H54 (cell line): Measurements from ENCODE around the gene ACTR3.

Experiments
- DNase-seq: peaks from one replicate; pipeline ENCODE4 v3.0.0; 2011; ENCODE audit warnings: low spot score, mixed read lengths; ENCODE audit not compliant: insufficient read length
- FAIRE-seq: peaks from 3 replicates; lab custom pipeline; 2011; peaks lifted over from hg19 to GRCh38; lab: Jason Lieb, UNC
- POLR2A ChIP-seq: IDR thresholded peaks from 2 replicates; pipeline ENCODE4 v1.6.1; 2011; ENCODE audit warnings: low read depth, mild to moderate bottlenecking, low read length

ACTR3 gene

GRCh38 chr2:113887009-113887792 is 2.7 kb upstream of the ACTR3 start:
- TF ChIP-seq POLR2A, result no peak
- no peak for FAIRE-seq

GRCh38 chr2:113888641-113889470 is 1.0 kb upstream of the ACTR3 start:
- FAIRE-seq (no peak), DNase-seq (no peak)

More at GRCh38 chr2:113887009-113887792, 2.7 kb upstream of the ACTR3 start:
- DNase-seq, result no peak

GRCh38 chr2:113890253-113891235 is 655 bp downstream of the ACTR3 start:
- 0 out of 2 replicates have a peak, but pooled peaks have one; percentile 16 for TF ChIP-seq POLR2A
- DNase-seq, result no peak
- FAIRE-seq, result no peak

More at GRCh38 chr2:113888641-113889470, 1.0 kb upstream of the ACTR3 start:
- TF ChIP-seq POLR2A, result no peak

- no peak for FAIRE-seq
- no peak for DNase-seq
- TF ChIP-seq POLR2A, result no peak
Observed at GRCh38 chr2:113891265-113891959, 1.5 kb downstream of the ACTR3 start.

GRCh38 chr2:113892004-113892710 is 2.3 kb downstream of the ACTR3 start:
- no peak for DNase-seq

GRCh38 chr2:113894156-113894743 is 4.4 kb downstream of the ACTR3 start:
- FAIRE-seq (peak; percentile 98), DNase-seq (no peak)
- no peak for TF ChIP-seq POLR2A

More at GRCh38 chr2:113892004-113892710, 2.3 kb downstream of the ACTR3 start:
- no peak for TF ChIP-seq POLR2A
- FAIRE-seq, result no peak

- no peak for TF ChIP-seq POLR2A
- FAIRE-seq (peak; percentile 60), DNase-seq (no peak)
Observed at GRCh38 chr2:113895301-113895700, 5.4 kb downstream of the ACTR3 start.

- no peak for DNase-seq
- FAIRE-seq, result no peak
- no peak for TF ChIP-seq POLR2A
Observed at GRCh38 chr2:113895819-113896563, 6.1 kb downstream of the ACTR3 start.

- FAIRE-seq, result no peak
- DNase-seq, result no peak
Observed at GRCh38 chr2:113896791-113897190, 6.9 kb downstream of the ACTR3 start.

GRCh38 chr2:113898081-113898480 is 8.2 kb downstream of the ACTR3 start:
- no peak for DNase-seq
- TF ChIP-seq POLR2A, result no peak
- FAIRE-seq, result no peak

More at GRCh38 chr2:113896791-113897190, 6.9 kb downstream of the ACTR3 start:
- no peak for TF ChIP-seq POLR2A

- no peak for FAIRE-seq
- DNase-seq, result no peak
- no peak for TF ChIP-seq POLR2A
Observed at GRCh38 chr2:113899166-113899565, 9.3 kb downstream of the ACTR3 start.
